Fibroblast of lung (primary cell): ENCODE measurements around the gene COLGALT1.

ENCODE experiments used
- EZH2 ChIP-seq: IDR thresholded peaks from 2 replicates; pipeline ENCODE4 v1.5.1; 2012; ENCODE audit warnings: low read length, control low read depth, mild to moderate bottlenecking; ENCODE audit errors: missing control alignments
- TF ChIP-seq, protein P1 (sequence below), 2 donors: IDR thresholded peaks in 1 of 2; conservative IDR thresholded peaks in 1 of 2; 1 replicate in 1 of 2; 2 replicates in 1 of 2; pipeline ENCODE4 v1.5.1; 2011 to 2012; ENCODE audit warnings: low read length in 2 of 2, control low read depth in 1 of 2, inconsistent platforms in 1 of 2, low read depth in 1 of 2, mild to moderate bottlenecking in 1 of 2

DNA sequence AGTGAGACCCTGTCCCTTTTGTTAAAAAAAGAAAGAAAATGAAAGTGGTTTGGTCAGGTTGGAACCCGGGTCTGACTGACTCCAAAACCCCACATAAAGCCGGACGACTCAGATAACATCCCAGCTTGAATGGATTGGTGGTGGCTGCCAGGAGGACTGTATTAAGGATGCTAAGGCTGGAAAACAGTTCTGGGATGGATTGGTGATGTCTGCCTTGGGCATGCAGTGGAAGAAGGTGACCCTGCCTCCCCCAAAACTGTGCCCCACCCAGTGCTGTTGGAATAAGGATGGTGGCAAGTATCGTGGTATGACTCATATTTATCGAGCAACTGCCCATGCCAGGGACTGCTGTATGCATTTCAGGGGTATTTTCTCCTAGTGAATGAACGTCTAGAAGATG, 18.5 kb upstream of the COLGALT1 start:
- no peak for TF ChIP-seq EZH2
- TF ChIP-seq, protein P1, sequence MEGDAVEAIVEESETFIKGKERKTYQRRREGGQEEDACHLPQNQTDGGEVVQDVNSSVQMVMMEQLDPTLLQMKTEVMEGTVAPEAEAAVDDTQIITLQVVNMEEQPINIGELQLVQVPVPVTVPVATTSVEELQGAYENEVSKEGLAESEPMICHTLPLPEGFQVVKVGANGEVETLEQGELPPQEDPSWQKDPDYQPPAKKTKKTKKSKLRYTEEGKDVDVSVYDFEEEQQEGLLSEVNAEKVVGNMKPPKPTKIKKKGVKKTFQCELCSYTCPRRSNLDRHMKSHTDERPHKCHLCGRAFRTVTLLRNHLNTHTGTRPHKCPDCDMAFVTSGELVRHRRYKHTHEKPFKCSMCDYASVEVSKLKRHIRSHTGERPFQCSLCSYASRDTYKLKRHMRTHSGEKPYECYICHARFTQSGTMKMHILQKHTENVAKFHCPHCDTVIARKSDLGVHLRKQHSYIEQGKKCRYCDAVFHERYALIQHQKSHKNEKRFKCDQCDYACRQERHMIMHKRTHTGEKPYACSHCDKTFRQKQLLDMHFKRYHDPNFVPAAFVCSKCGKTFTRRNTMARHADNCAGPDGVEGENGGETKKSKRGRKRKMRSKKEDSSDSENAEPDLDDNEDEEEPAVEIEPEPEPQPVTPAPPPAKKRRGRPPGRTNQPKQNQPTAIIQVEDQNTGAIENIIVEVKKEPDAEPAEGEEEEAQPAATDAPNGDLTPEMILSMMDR (conservative IDR thresholded peaks at IDR 0.05 in 1 of 2, IDR thresholded peaks at IDR 0.05 in 1 of 2; ENCODE audit: low read depth in 1 of 2, low read length in 2 of 2), result no peak
